BJ (cell line): ENCODE data around the gene UBL7. TPM values are rescaled to one million over a fixed set of nuclear protein-coding genes. Genes with fewer than 3 reads are reported as not detected.

Experiments
- polyA plus RNA-seq: library from polyadenylated mRNA; depleted of rRNA; stranded (reverse); fragments of >200 nt; gene quantifications from 2 replicates; pipeline ENCODE4 v1.2.3, GENCODE V29; 2011; rRNA removed
- small RNA-seq: library from RNA; depleted of rRNA; stranded (forward); fragments of <200 nt; gene quantifications from one replicate; pipeline ENCODE3, GENCODE V24; 2012; ENCODE audit warnings: low replicate concordance, low read depth; ENCODE audit not compliant: insufficient read length

Gene UBL7
- polyA plus RNA-seq, 1 experiment, result 87.3 TPM

Small RNA genes within 50 kb of the gene (small RNA-seq; reads per million reads assigned to genes)
- not detected for gene MIR6881
- gene RF00591, result not detected

Other genes starting within 250 kb of the UBL7 start
- gene CCDC33, start 224.8 kb downstream of the UBL7 start, polyA plus RNA-seq, result 0.18 and 0.26 TPM in 2 replicates
- gene CYP11A1, start 93.5 kb downstream of the UBL7 start, polyA plus RNA-seq, result 0.63 and 0.70 TPM in 2 replicates
- gene SEMA7A, start 27.2 kb downstream of the UBL7 start, polyA plus RNA-seq, result 14.1 and 22.7 TPM in 2 replicates
- 1.2 and 1.5 TPM in 2 replicates for gene ARID3B, start 80.1 kb upstream of the UBL7 start, polyA plus RNA-seq
- 45.2 and 58.3 TPM in 2 replicates for gene CLK3, start 154.7 kb upstream of the UBL7 start, polyA plus RNA-seq
- gene EDC3, start 234.9 kb upstream of the UBL7 start, polyA plus RNA-seq, result 37.2 and 44.2 TPM in 2 replicates